ENCODE results near the gene HHIPL2.
"Not testable (repeated sequence)": the region's sequence is repeated elsewhere in the genome, so short reads cannot be mapped to it uniquely, and the experiment has no call there.

HHIPL2 gene

GRCh38 chr1:222539951-222540597 is 7.8 kb downstream of the HHIPL2 start:
- DNase-seq = no peak

GRCh38 chr1:222535455-222535854 is 12.4 kb downstream of the HHIPL2 start:
- DNase-seq = no peak

- no peak for DNase-seq
Measured at GRCh38 chr1:222530852-222531251, 17.1 kb downstream of the HHIPL2 start.

GRCh38 chr1:222529916-222530315 is 18.0 kb downstream of the HHIPL2 start:
- no peak for DNase-seq

GRCh38 chr1:222529181-222529580 is 18.7 kb downstream of the HHIPL2 start:
- no peak for DNase-seq

GRCh38 chr1:222525951-222526350 is 22.0 kb downstream of the HHIPL2 start:
- DNase-seq = no peak

- DNase-seq = no peak
Measured at GRCh38 chr1:222523852-222524251, 24.1 kb downstream of the HHIPL2 start.

- no peak for DNase-seq
Measured at GRCh38 chr1:222522105-222522915, 25.6 kb downstream of the HHIPL2 start.

- DNase-seq = no peak
Measured at GRCh38 chr1:222521299-222522104, 26.4 kb downstream of the HHIPL2 start.

GRCh38 chr1:222489496-222489895 is 58.4 kb downstream of the HHIPL2 start:
- DNase-seq = not testable (repeated sequence)

- not testable (repeated sequence) for DNase-seq
Measured at GRCh38 chr1:222487774-222488173, 60.1 kb downstream of the HHIPL2 start.

GRCh38 chr1:222484005-222484404 is 63.9 kb downstream of the HHIPL2 start:
- not testable (repeated sequence) for DNase-seq

GRCh38 chr1:222479567-222479966 is 68.3 kb downstream of the HHIPL2 start:
- DNase-seq = not testable (repeated sequence)

- not testable (repeated sequence) for DNase-seq
Measured at GRCh38 chr1:222476436-222476835, 71.5 kb downstream of the HHIPL2 start.

GRCh38 chr1:222473717-222474116 is 74.2 kb downstream of the HHIPL2 start:
- not testable (repeated sequence) for DNase-seq

GRCh38 chr1:222472776-222473540 is 74.9 kb downstream of the HHIPL2 start:
- not testable (repeated sequence) for DNase-seq
